ENCODE results near the gene LPAR1. TPM values are rescaled to one million over a fixed set of nuclear protein-coding genes. Genes with fewer than 3 reads are reported as not detected.
A peak's percentile ranks its signal among the peaks of the same experiment; 100 is the strongest.

Gene LPAR1
- total RNA-seq, 1 donor from 2014 or later = 11.5 TPM

GRCh38 chr9:110954822-110955291 lies 83.4 kb downstream of the LPAR1 start:
- no peak overlapping the region for H3K27ac Mint-ChIP-seq (ENCODE audit: unreplicated experiment)
- Histone ChIP-seq H4K20me1 (ENCODE audit: insufficient read depth, low read length) (no peaks in the 10 kb centered on the region), H3K4me1 (ENCODE audit: insufficient read depth, low read length) (no peaks in the 10 kb centered on the region), H3K4me2 (ENCODE audit: low read length) (no peak overlapping the region), H3K9me3 (ENCODE audit: insufficient read depth, low read depth, low read length) (no peaks in the 10 kb centered on the region), H2AFZ (ENCODE audit: low read depth, low read length) (no peak overlapping the region), H3K4me3 (ENCODE audit: insufficient read depth, low read depth, low read length) (no peak overlapping the region), H3K9ac (ENCODE audit: low read length) (no peak overlapping the region), H3K36me3 (ENCODE audit: insufficient read depth, low read length) (no peaks in the 10 kb centered on the region), H3K27me3 (ENCODE audit: insufficient read depth, low read length) (no peaks in the 10 kb centered on the region), H3K79me2 (ENCODE audit: insufficient read depth, low read length) (peaks cover 8% of the 10 kb centered on the region), H3K27ac (ENCODE audit: low read depth, low read length) (no peak overlapping the region)
- H3K4me3 Mint-ChIP-seq (ENCODE audit: unreplicated experiment) = no peak overlapping the region
- peaks cover 16% of the 10 kb centered on the region for H3K4me1 Mint-ChIP-seq (ENCODE audit: low read depth, unreplicated experiment)
- TF ChIP-seq EZH2 (IDR thresholded peaks at IDR 0.05; ENCODE audit: insufficient read depth, low read length) (no peak), CTCF (IDR thresholded peaks at IDR 0.05; ENCODE audit: insufficient read depth, low read depth, low read length) (no peak)
- FAIRE-seq (peak; percentile 59), DNase-seq (ENCODE audit: low read depth) (peak; percentile 53)
- no peaks in the 10 kb centered on the region for H3K27me3 Mint-ChIP-seq (ENCODE audit: low read depth, unreplicated experiment)
- peaks cover 7% of the 10 kb centered on the region for H3K36me3 Mint-ChIP-seq (ENCODE audit: low read depth, unreplicated experiment)
- peaks cover 21% of the 10 kb centered on the region for H3K9me3 Mint-ChIP-seq (ENCODE audit: unreplicated experiment)

- H3K9me3 ChIP-seq (ENCODE audit: insufficient read depth, low read depth, low read length) = no peaks in the 10 kb centered on the region
- H3K79me2 ChIP-seq (ENCODE audit: insufficient read depth, low read length) = peaks cover 7% of the 10 kb centered on the region
- DNase-seq (ENCODE audit: low read depth) (no peak), FAIRE-seq (no peak)
- no peak overlapping the region for H3K4me3 Mint-ChIP-seq (ENCODE audit: unreplicated experiment)
- H3K27ac ChIP-seq (ENCODE audit: low read depth, low read length) = no peak overlapping the region
- no peaks in the 10 kb centered on the region for H3K36me3 Mint-ChIP-seq (ENCODE audit: low read depth, unreplicated experiment)
- no peaks in the 10 kb centered on the region for H3K27me3 ChIP-seq (ENCODE audit: insufficient read depth, low read length)
- H3K4me3 ChIP-seq (ENCODE audit: insufficient read depth, low read depth, low read length) = no peak overlapping the region
- no peak overlapping the region for H3K9ac ChIP-seq (ENCODE audit: low read length)
- no peak overlapping the region for H3K4me2 ChIP-seq (ENCODE audit: low read length)
- no peaks in the 10 kb centered on the region for H3K36me3 ChIP-seq (ENCODE audit: insufficient read depth, low read length)
- no peak overlapping the region for H3K27ac Mint-ChIP-seq (ENCODE audit: unreplicated experiment)
- no peak overlapping the region for H2AFZ ChIP-seq (ENCODE audit: low read depth, low read length)
- peaks cover 16% of the 10 kb centered on the region for H3K4me1 Mint-ChIP-seq (ENCODE audit: low read depth, unreplicated experiment)
- H3K4me1 ChIP-seq (ENCODE audit: insufficient read depth, low read length) = no peaks in the 10 kb centered on the region
- H4K20me1 ChIP-seq (ENCODE audit: insufficient read depth, low read length) = no peaks in the 10 kb centered on the region
- H3K27me3 Mint-ChIP-seq (ENCODE audit: low read depth, unreplicated experiment) = no peaks in the 10 kb centered on the region
- peaks cover 10% of the 10 kb centered on the region for H3K9me3 Mint-ChIP-seq (ENCODE audit: unreplicated experiment)
- TF ChIP-seq EZH2 (IDR thresholded peaks at IDR 0.05; ENCODE audit: insufficient read depth, low read length) (no peak), CTCF (IDR thresholded peaks at IDR 0.05; ENCODE audit: insufficient read depth, low read depth, low read length) (no peak)
Observed at GRCh38 chr9:110952540-110952859, 85.8 kb downstream of the LPAR1 start.

- Mint-ChIP-seq H3K27me3 (ENCODE audit: low read depth, unreplicated experiment) (no peaks in the 10 kb centered on the region), H3K9me3 (ENCODE audit: unreplicated experiment) (peaks cover 10% of the 10 kb centered on the region), H3K4me3 (ENCODE audit: unreplicated experiment) (no peak overlapping the region), H3K4me1 (ENCODE audit: low read depth, unreplicated experiment) (peaks cover 16% of the 10 kb centered on the region), H3K36me3 (ENCODE audit: low read depth, unreplicated experiment) (no peaks in the 10 kb centered on the region), H3K27ac (ENCODE audit: unreplicated experiment) (no peak overlapping the region)
- Histone ChIP-seq H3K4me2 (ENCODE audit: low read length) (no peak overlapping the region), H3K36me3 (ENCODE audit: insufficient read depth, low read length) (no peaks in the 10 kb centered on the region), H3K79me2 (ENCODE audit: insufficient read depth, low read length) (peaks cover 6% of the 10 kb centered on the region), H3K27me3 (ENCODE audit: insufficient read depth, low read length) (no peaks in the 10 kb centered on the region), H3K4me3 (ENCODE audit: insufficient read depth, low read depth, low read length) (no peak overlapping the region), H3K9me3 (ENCODE audit: insufficient read depth, low read depth, low read length) (no peaks in the 10 kb centered on the region), H3K4me1 (ENCODE audit: insufficient read depth, low read length) (no peaks in the 10 kb centered on the region), H2AFZ (ENCODE audit: low read depth, low read length) (no peak overlapping the region), H3K9ac (ENCODE audit: low read length) (no peak overlapping the region), H4K20me1 (ENCODE audit: insufficient read depth, low read length) (no peaks in the 10 kb centered on the region), H3K27ac (ENCODE audit: low read depth, low read length) (no peak overlapping the region)
- no peak for DNase-seq (ENCODE audit: low read depth)
- no peak for FAIRE-seq
- no peak for TF ChIP-seq CTCF (IDR thresholded peaks at IDR 0.05; ENCODE audit: insufficient read depth, low read depth, low read length)
- TF ChIP-seq EZH2 (IDR thresholded peaks at IDR 0.05; ENCODE audit: insufficient read depth, low read length) = no peak
Observed at GRCh38 chr9:110951805-110952539, 86.3 kb downstream of the LPAR1 start.

Measured in astrocyte (in vitro differentiated cells and primary cell).